RPMI8226 (cell line): ENCODE results near the gene ZNF18.
A peak's percentile ranks its signal among the peaks of the same experiment; 100 is the strongest.

Experiments
- DNase-seq: peaks from one replicate; pipeline ENCODE4 v3.0.0-alpha.2; 2015

Gene ZNF18

GRCh38 chr17:11997147-11997971, at the start of gene ZNF18:
Gene ZNF18, minus strand, starts transcription at chr17:11997475. Its CDS starts 4,646 bp downstream, at chr17:11992829.
- DNase-seq, result peak; percentile 93

- no peak for DNase-seq
Measured at GRCh38 chr17:12046786-12047185, 49.5 kb upstream of the ZNF18 start.

GRCh38 chr17:12043702-12044101, 46.4 kb upstream of the ZNF18 start:
- DNase-seq, result no peak

- DNase-seq, result no peak
Measured at GRCh38 chr17:12041312-12041711, 44.0 kb upstream of the ZNF18 start.

- no peak for DNase-seq
Measured at GRCh38 chr17:12040478-12040877, 43.2 kb upstream of the ZNF18 start.

GRCh38 chr17:12037970-12038369, 40.7 kb upstream of the ZNF18 start:
- DNase-seq, result no peak

GRCh38 chr17:12035673-12036072, 38.4 kb upstream of the ZNF18 start:
- DNase-seq, result no peak

- no peak for DNase-seq
Measured at GRCh38 chr17:12034538-12034937, 37.3 kb upstream of the ZNF18 start.

GRCh38 chr17:12028611-12029010, 31.3 kb upstream of the ZNF18 start:
- no peak for DNase-seq

GRCh38 chr17:12027658-12028057, 30.4 kb upstream of the ZNF18 start:
- no peak for DNase-seq

GRCh38 chr17:12024327-12024726, 27.1 kb upstream of the ZNF18 start:
- no peak for DNase-seq

GRCh38 chr17:12022310-12022709, 25.0 kb upstream of the ZNF18 start:
- no peak for DNase-seq

- DNase-seq, result no peak
Measured at GRCh38 chr17:12021623-12022140, 24.4 kb upstream of the ZNF18 start.

- peak; percentile 82 for DNase-seq
Measured at GRCh38 chr17:12020642-12021622, 23.7 kb upstream of the ZNF18 start, which contains the start of gene MAP2K4. Gene MAP2K4, plus strand, starts transcription at chr17:12020877. Its CDS starts 10 bp downstream, at chr17:12020887.

GRCh38 chr17:12007466-12007865, 10.2 kb upstream of the ZNF18 start:
- no peak for DNase-seq

GRCh38 chr17:11999696-12000095, 2.4 kb upstream of the ZNF18 start:
- DNase-seq, result no peak

- no peak for DNase-seq
Measured at GRCh38 chr17:11997972-11998233, 628 bp upstream of the ZNF18 start.

GRCh38 chr17:11996722-11997146, 541 bp downstream of the ZNF18 start:
- peak; percentile 70 for DNase-seq

GRCh38 chr17:11991461-11991860, 5.8 kb downstream of the ZNF18 start:
- no peak for DNase-seq

GRCh38 chr17:11990363-11990983, 6.8 kb downstream of the ZNF18 start:
- no peak for DNase-seq

GRCh38 chr17:11986942-11987329, 10.3 kb downstream of the ZNF18 start:
- DNase-seq, result no peak

GRCh38 chr17:11986179-11986941, 10.9 kb downstream of the ZNF18 start:
- no peak for DNase-seq
